H9 (cell line): ENCODE data around the gene POC5. TPM values are rescaled to one million over a fixed set of nuclear protein-coding genes. Genes with fewer than 3 reads are reported as not detected.

ENCODE experiments used
- DNase-seq: peaks from one replicate; pipeline ENCODE4 v3.0.0-alpha.2; 2017
- H2AFZ ChIP-seq: one replicate; pipeline ENCODE4 v1.6.1; 2013; ENCODE audit warnings: mild to moderate bottlenecking, low read length, control low read depth, moderate library complexity
- H2AK5ac ChIP-seq: 2 replicates; pipeline ENCODE4 v1.6.1; 2013; ENCODE audit warnings: low read length, control low read depth, mixed read lengths; ENCODE audit not compliant: insufficient read length
- H2BK120ac ChIP-seq: one replicate; pipeline ENCODE4 v1.6.1; 2013; ENCODE audit warnings: low read depth, mild to moderate bottlenecking, low read length, control low read depth, inconsistent platforms; ENCODE audit not compliant: poor library complexity, severe bottlenecking
- H2BK12ac ChIP-seq: 2 replicates; pipeline ENCODE4 v1.6.1; 2013; ENCODE audit warnings: low read length, control low read depth, mixed read lengths, low read depth; ENCODE audit not compliant: insufficient read length
- H2BK15ac ChIP-seq: 2 replicates; pipeline ENCODE4 v1.6.1; 2013; ENCODE audit warnings: low read depth, low read length, control low read depth
- H2BK20ac ChIP-seq: one replicate; pipeline ENCODE4 v1.6.1; 2013; ENCODE audit warnings: low read depth, mild to moderate bottlenecking, low read length, control low read depth, inconsistent platforms; ENCODE audit not compliant: poor library complexity, severe bottlenecking
- H2BK5ac ChIP-seq: 2 replicates; pipeline ENCODE4 v1.6.1; 2013; ENCODE audit warnings: low read length, control low read depth, mixed read lengths; ENCODE audit not compliant: insufficient read length
- H3K14ac ChIP-seq: 2 replicates; pipeline ENCODE4 v1.6.1; 2013; ENCODE audit warnings: low read length, control low read depth; ENCODE audit not compliant: insufficient read depth
- H3K18ac ChIP-seq: 2 replicates; pipeline ENCODE4 v1.6.1; 2013; ENCODE audit warnings: low read depth, mild to moderate bottlenecking, mixed read lengths, low read length, control low read depth; ENCODE audit not compliant: insufficient read length
- H3K23ac ChIP-seq: 2 replicates; pipeline ENCODE4 v1.6.1; 2013; ENCODE audit warnings: low read length, control low read depth, mixed read lengths, low read depth; ENCODE audit not compliant: insufficient read length
- H3K23me2 ChIP-seq: 2 replicates; pipeline ENCODE4 v1.6.1; 2013; ENCODE audit warnings: low read depth, mild to moderate bottlenecking, mixed read lengths, low read length, control low read depth; ENCODE audit not compliant: insufficient read length, poor library complexity, severe bottlenecking
- H3K27ac ChIP-seq: 2 replicates; pipeline ENCODE4 v1.5.1; 2013; ENCODE audit warnings: low read length, control low read depth, mixed read lengths, low read depth; ENCODE audit not compliant: insufficient read length
- H3K27me3 ChIP-seq: 2 replicates; pipeline ENCODE4 v1.6.1; 2013; ENCODE audit warnings: low read length, control low read depth, inconsistent platforms; ENCODE audit not compliant: insufficient read depth
- H3K4ac ChIP-seq: 2 replicates; pipeline ENCODE4 v1.6.1; 2013; ENCODE audit warnings: low read depth, mild to moderate bottlenecking, control low read depth, inconsistent platforms, low read length, moderate library complexity
- H3K4me1 ChIP-seq: 2 replicates; pipeline ENCODE4 v1.6.1; 2013; ENCODE audit warnings: low read length, control low read depth, inconsistent platforms; ENCODE audit not compliant: insufficient read depth
- H3K4me2 ChIP-seq: 2 replicates; pipeline ENCODE4 v1.6.1; 2013; ENCODE audit warnings: low read length, control low read depth, mixed read lengths; ENCODE audit not compliant: insufficient read length, insufficient read depth
- H3K56ac ChIP-seq: 2 replicates; pipeline ENCODE4 v1.6.1; 2013; ENCODE audit warnings: low read depth, mild to moderate bottlenecking, mixed read lengths, low read length, control low read depth; ENCODE audit not compliant: insufficient read length
- H3K79me1 ChIP-seq: 2 replicates; pipeline ENCODE4 v1.6.1; 2013; ENCODE audit warnings: low read depth, mild to moderate bottlenecking, moderate library complexity, low read length, control low read depth, inconsistent platforms; ENCODE audit not compliant: insufficient read depth, poor library complexity, severe bottlenecking
- H3K79me2 ChIP-seq: 2 replicates; pipeline ENCODE4 v1.6.1; 2013; ENCODE audit warnings: low read length, control low read depth, inconsistent platforms; ENCODE audit not compliant: insufficient read depth
- H3K9ac ChIP-seq: 2 replicates; pipeline ENCODE4 v1.6.1; 2013; ENCODE audit warnings: low read length, control low read depth, mixed read lengths; ENCODE audit not compliant: insufficient read length; ENCODE audit errors: extremely low read depth
- H3K9me3 ChIP-seq: one replicate; pipeline ENCODE4 v1.6.1; 2013; ENCODE audit warnings: low read depth, low read length, inconsistent platforms; ENCODE audit not compliant: control insufficient read depth
- H3T11ph ChIP-seq: one replicate; pipeline ENCODE4 v1.6.1; 2013; ENCODE audit warnings: mild to moderate bottlenecking, low read length, control low read depth, inconsistent platforms
- H4K20me1 ChIP-seq: one replicate; pipeline ENCODE4 v1.6.1; 2013; ENCODE audit not compliant: control insufficient read depth, insufficient read length, insufficient read depth
- H4K5ac ChIP-seq: 2 replicates; pipeline ENCODE4 v1.6.1; 2013; ENCODE audit warnings: low read depth, mild to moderate bottlenecking, mixed read lengths, low read length, control low read depth; ENCODE audit not compliant: insufficient read length
- H4K8ac ChIP-seq: replicated peaks from 2 replicates; pipeline ENCODE4 v1.6.1; 2013; ENCODE audit warnings: low read length, control low read depth, mixed read lengths, low read depth; ENCODE audit not compliant: insufficient read length
- H4K91ac ChIP-seq: 2 replicates; pipeline ENCODE4 v1.6.1; 2013; ENCODE audit warnings: low read depth, mild to moderate bottlenecking, moderate library complexity, mixed read lengths, low read length, control low read depth; ENCODE audit not compliant: insufficient read length
- H3K27ac Mint-ChIP-seq, 3 experiments: 2 replicates in 2 of 3; 3 replicates in 1 of 3; pipeline ENCODE4 v1.8.0; 2020 to 2021; ENCODE audit warnings: mixed read lengths in 3 of 3, mild to moderate bottlenecking in 1 of 3, moderate library complexity in 1 of 3
- H3K27me3 Mint-ChIP-seq: 2 replicates; pipeline ENCODE4 v1.8.0; 2021; ENCODE audit warnings: low read depth, mild to moderate bottlenecking, moderate library complexity, mixed read lengths
- H3K36me3 Mint-ChIP-seq, 3 experiments: 2 replicates in 2 of 3; 3 replicates in 1 of 3; pipeline ENCODE4 v1.8.0; 2020 to 2021; ENCODE audit warnings: low read depth in 3 of 3, mixed read lengths in 3 of 3; ENCODE audit not compliant: insufficient read depth in 1 of 3
- H3K4me1 Mint-ChIP-seq, 2 experiments: 2 replicates each; pipeline ENCODE4 v1.8.0; 2020; ENCODE audit warnings: mixed read lengths in 2 of 2
- H3K4me3 Mint-ChIP-seq, 2 experiments: 2 replicates in 1 of 2; 3 replicates in 1 of 2; pipeline ENCODE4 v1.8.0; 2020 to 2021; ENCODE audit warnings: mild to moderate bottlenecking in 2 of 2, mixed read lengths in 2 of 2, moderate library complexity in 1 of 2
- H3K9me3 Mint-ChIP-seq, 2 experiments: 2 replicates in 1 of 2; 3 replicates in 1 of 2; pipeline ENCODE4 v1.8.0; 2020; ENCODE audit warnings: mild to moderate bottlenecking in 2 of 2, mixed read lengths in 2 of 2, moderate library complexity in 1 of 2
- CTCF ChIP-seq: fragments of 200-600 bp; sonication (generic); conservative IDR thresholded peaks from 3 replicates; pipeline ENCODE4 v1.8.0; 2021; ENCODE audit warnings: antibody characterized with exemption, mild to moderate bottlenecking
- WGBS: extraction: QIAGEN DNeasy Blood & Tissue Kit; methylation state at CpG from one replicate; pipeline ENCODE4 v1.1.7; 2013; ENCODE audit warnings: missing lambda C conversion rate, low lambda C conversion rate, mixed read lengths; ENCODE audit not compliant: insufficient read length; ENCODE audit errors: extremely low coverage; 5-methylcytosine and 5-hydroxymethylcytosine counted together
- total RNA-seq: library from RNA; stranded (reverse); gene quantifications from 2 replicates; pipeline ENCODE4 v1.2.1, GENCODE V29; 2021

POC5 gene
- total RNA-seq, 1 experiment from 2014 or later, result 12.2 TPM

DNA sequence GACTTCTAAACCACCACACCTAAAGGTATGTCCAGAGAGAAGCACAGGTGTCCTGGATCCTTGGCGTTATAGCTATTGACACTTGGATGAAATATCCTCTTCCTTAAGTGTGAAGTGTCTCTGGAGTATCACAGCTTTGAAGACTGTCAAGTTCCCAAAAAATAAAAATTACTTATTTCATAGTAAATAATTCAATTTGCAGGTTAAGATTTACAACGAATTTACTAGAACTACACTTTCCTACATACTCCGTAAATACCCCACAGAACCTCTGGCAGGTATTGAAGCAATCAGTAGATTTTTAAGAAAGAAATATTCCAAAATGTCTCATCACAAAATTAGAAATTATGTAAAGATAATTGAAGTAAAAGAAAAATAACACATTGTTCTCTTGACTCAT lies 27.1 kb upstream of the POC5 start:
- Histone ChIP-seq H3K27ac (no peak overlapping the region), H3K23me2 (no peaks in the 10 kb centered on the region), H3K23ac (no peak overlapping the region), H3K9me3 (no peaks in the 10 kb centered on the region), H3K27me3 (no peaks in the 10 kb centered on the region), H4K8ac (no peak overlapping the region), H3T11ph (no peak overlapping the region), H2BK120ac (no peak overlapping the region), H3K14ac (no peak overlapping the region), H3K18ac (no peak overlapping the region), H2BK12ac (no peak overlapping the region), H3K9ac (no peak overlapping the region), H3K56ac (no peak overlapping the region), H4K20me1 (no peaks in the 10 kb centered on the region), H4K91ac (no peak overlapping the region), H2BK5ac (no peak overlapping the region), H3K4me2 (no peak overlapping the region), H4K5ac (no peak overlapping the region), H3K79me2 (no peaks in the 10 kb centered on the region), H3K79me1 (no peaks in the 10 kb centered on the region), H2AK5ac (no peak overlapping the region), H3K4ac (no peak overlapping the region), H2BK15ac (no peak overlapping the region), H3K4me1 (no peaks in the 10 kb centered on the region), H2AFZ (no peak overlapping the region), H2BK20ac (no peak overlapping the region)
- no CpG with 5 or more reads among the region's 3 CpGs for WGBS
- Mint-ChIP-seq H3K36me3 (0 out of 7 replicates have a peak, but pooled peaks cover 0 to 4% (median 0%) of the 10 kb centered on the region in 3 experiments), H3K27ac (no peak overlapping the region), H3K4me3 (no peak overlapping the region), H3K4me1 (no peaks in the 10 kb centered on the region; a peak in 1 of 4 replicates), H3K9me3 (no peaks in the 10 kb centered on the region), H3K27me3 (peaks cover 3% of the 10 kb centered on the region)
- DNase-seq, result no peak
- no peak for TF ChIP-seq CTCF
